Measurements from ENCODE around the gene DIABLO.

- TF ChIP-seq CTCF (IDR thresholded peaks at IDR 0.05; ENCODE audit: insufficient read depth, low read depth, low read length) (no peak), EZH2 (IDR thresholded peaks at IDR 0.05; ENCODE audit: insufficient read depth, low read length) (no peak)
Measured at GRCh38 chr12:122172262-122172939, 53.5 kb downstream of the DIABLO start.

All from astrocyte (in vitro differentiated cells and primary cell).